Naive thymus-derived CD8-positive, alpha-beta T cell (primary cell): Measurements from ENCODE around the gene TOE1. TPM values are rescaled to one million over a fixed set of nuclear protein-coding genes. Genes with fewer than 3 reads are reported as not detected.
"Not testable (repeated sequence)": the region's sequence is repeated elsewhere in the genome, so short reads cannot be mapped to it uniquely, and the experiment has no call there.

Source experiments
- ATAC-seq, 2 donors: fragments of 150-1000 bp; cut with Tn5 transposase in 1 of 2; sonication (Bioruptor Pico), chemical (Tn5 transposase) in 1 of 2; 1 replicate in 1 of 2; 2 replicates in 1 of 2; pipeline ENCODE4 v1.10.0; 2021; ENCODE audit warnings: mild to moderate bottlenecking in 2 of 2, moderate library complexity in 2 of 2
- POLR2A ChIA-PET: fragments of 350-600 bp; sonication (Branson Sonifier 250); formaldehyde crosslinking; loops from one replicate; lab custom pipeline; 2021; ENCODE audit warnings: antibody characterized with exemption; lab: Charles Lee
- DNase-seq, 10 donors: peaks; one replicate each; pipeline versions ENCODE4 v3.0.0 to v3.0.0-alpha.2; 2020 to 2022
- H3K27ac Mint-ChIP-seq, 10 donors: one replicate each; pipeline ENCODE4 v1.8.0; 2020 to 2022; ENCODE audit warnings: mild to moderate bottlenecking in 10 of 10, mixed read lengths in 10 of 10, moderate library complexity in 4 of 10, inconsistent platforms in 1 of 10
- H3K27me3 Mint-ChIP-seq, 5 donors: one replicate each; pipeline ENCODE4 v1.8.0; 2021 to 2022; ENCODE audit warnings: mixed read lengths in 5 of 5
- H3K36me3 Mint-ChIP-seq, 3 donors: one replicate each; pipeline ENCODE4 v1.8.0; 2020 to 2022; ENCODE audit warnings: mixed read lengths in 3 of 3, mild to moderate bottlenecking in 2 of 3, inconsistent platforms in 1 of 3
- H3K4me1 Mint-ChIP-seq, 4 donors: one replicate each; pipeline ENCODE4 v1.8.0; 2021 to 2022; ENCODE audit warnings: mixed read lengths in 4 of 4
- H3K4me3 Mint-ChIP-seq, 10 donors: one replicate each; pipeline ENCODE4 v1.8.0; 2020 to 2022; ENCODE audit warnings: mild to moderate bottlenecking in 10 of 10, mixed read lengths in 10 of 10, moderate library complexity in 6 of 10, inconsistent platforms in 1 of 10
- H3K9me3 Mint-ChIP-seq, 9 donors: one replicate each; pipeline ENCODE4 v1.8.0; 2020 to 2022; ENCODE audit warnings: mixed read lengths in 9 of 9, mild to moderate bottlenecking in 3 of 9, inconsistent platforms in 1 of 9, moderate library complexity in 1 of 9
- polyA plus RNA-seq, 3 donors: library from polyadenylated mRNA; unstranded; fragments of 300-500 nt; fragmentation: Illumina TruSeq; gene quantifications; one replicate each; pipeline ENCODE4 v1.2.3, GENCODE V29; 2021
- total RNA-seq, 8 experiments: library from RNA in 2 of 8; stranded (reverse) in 2 of 8; gene quantifications; one replicate each; pipeline ENCODE4 v1.2.3 and lab custom pipeline; 2021 to 2026

TOE1 gene
- total and polyA plus RNA-seq, 5 experiments from 2014 or later = 8.2 to 24.5 (median 12.3) TPM

DNA sequence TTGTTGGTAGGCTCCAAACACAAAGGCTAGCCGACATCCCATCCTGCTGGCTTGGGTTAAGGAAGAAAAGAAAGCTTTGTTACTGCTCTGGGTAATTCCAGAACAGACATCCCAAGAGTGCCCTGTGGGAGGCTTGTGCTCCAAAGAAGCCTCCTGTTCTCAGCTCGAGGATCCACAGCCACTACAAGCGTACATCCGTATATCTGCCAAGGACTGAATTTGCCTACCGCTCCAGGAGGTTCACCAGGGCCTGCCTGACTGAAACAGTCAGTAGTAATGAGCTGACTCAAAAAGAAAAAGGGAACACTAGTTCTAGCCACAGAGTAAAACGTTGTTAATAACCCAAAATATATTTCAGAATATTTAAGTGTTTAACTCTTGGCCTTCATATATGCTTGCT lies 25.1 kb downstream of the TOE1 start:
- ATAC-seq (no peak), DNase-seq (no peak)
- POLR2A ChIA-PET = interaction anchor here (0.7 kb wide), 1 partner anchor 127 kb away, joined by 5 read pairs; no protein-coding TSS in a partner anchor
- H3K27me3 Mint-ChIP-seq = no peaks in the 10 kb centered on the region
- no peak overlapping the region for H3K27ac Mint-ChIP-seq
- no peaks in the 10 kb centered on the region for H3K9me3 Mint-ChIP-seq
- peaks cover 0 to 3% (median 2%) of the 10 kb centered on the region in 4 donors for H3K4me1 Mint-ChIP-seq
- no peaks in the 10 kb centered on the region for H3K36me3 Mint-ChIP-seq
- H3K4me3 Mint-ChIP-seq = no peak overlapping the region

DNA sequence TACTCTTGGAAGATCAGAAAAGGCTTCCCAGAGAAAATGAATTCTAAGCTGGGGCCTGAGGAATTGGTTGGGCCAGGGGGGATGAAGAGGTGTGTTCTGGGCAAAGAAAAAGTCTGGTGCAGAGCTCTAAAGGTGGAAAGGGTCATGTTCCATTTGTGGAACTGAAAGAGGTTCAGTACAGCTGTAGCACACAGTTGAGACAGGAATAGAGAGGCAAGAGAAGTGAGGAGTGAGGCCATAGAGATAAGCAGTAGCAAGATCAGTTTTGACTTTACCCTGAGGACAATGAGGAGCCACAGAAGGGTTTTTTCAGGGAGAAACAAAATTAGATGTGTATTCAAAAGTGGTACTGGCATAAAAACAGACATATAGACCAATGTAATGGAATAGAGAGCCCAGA lies 30.6 kb downstream of the TOE1 start:
- Mint-ChIP-seq H3K4me1 (peaks cover 0 to 32% (median 2%) of the 10 kb centered on the region in 4 donors), H3K9me3 (no peaks in the 10 kb centered on the region), H3K27me3 (no peaks in the 10 kb centered on the region), H3K36me3 (no peaks in the 10 kb centered on the region), H3K4me3 (no peak overlapping the region), H3K27ac (no peak overlapping the region)
- ATAC-seq = no peak
- POLR2A ChIA-PET = no interaction called here
- no peak for DNase-seq

DNA sequence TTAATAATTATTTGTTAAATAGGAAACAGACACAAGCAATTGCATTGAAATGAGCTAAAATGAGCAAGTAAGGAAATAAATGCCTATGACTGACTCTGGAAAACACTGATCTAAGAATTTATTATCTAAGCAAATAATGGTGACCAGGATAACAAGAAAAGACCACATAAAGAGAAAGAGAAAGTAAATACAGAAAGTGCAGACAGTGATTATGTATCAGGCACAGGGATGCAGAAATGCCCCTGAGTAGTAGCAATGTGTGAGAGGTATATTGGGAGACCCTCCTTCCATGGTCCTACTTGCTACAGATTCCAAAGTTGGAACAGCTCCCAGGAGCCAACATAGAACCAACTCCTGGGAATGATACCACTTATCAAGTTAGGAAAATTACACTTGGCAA lies 33.6 kb downstream of the TOE1 start:
- peak overlapping the region in 1 of 10 donors; percentile 4 for H3K27ac Mint-ChIP-seq
- POLR2A ChIA-PET = no interaction called here
- H3K4me1 Mint-ChIP-seq = peaks cover 0 to 32% (median 2%) of the 10 kb centered on the region in 4 donors
- no peak for ATAC-seq
- H3K36me3 Mint-ChIP-seq = peaks cover 0 to 2% (median 0%) of the 10 kb centered on the region in 3 donors
- H3K27me3 Mint-ChIP-seq = no peaks in the 10 kb centered on the region
- no peak for DNase-seq
- H3K9me3 Mint-ChIP-seq = no peaks in the 10 kb centered on the region
- no peak overlapping the region for H3K4me3 Mint-ChIP-seq

DNA sequence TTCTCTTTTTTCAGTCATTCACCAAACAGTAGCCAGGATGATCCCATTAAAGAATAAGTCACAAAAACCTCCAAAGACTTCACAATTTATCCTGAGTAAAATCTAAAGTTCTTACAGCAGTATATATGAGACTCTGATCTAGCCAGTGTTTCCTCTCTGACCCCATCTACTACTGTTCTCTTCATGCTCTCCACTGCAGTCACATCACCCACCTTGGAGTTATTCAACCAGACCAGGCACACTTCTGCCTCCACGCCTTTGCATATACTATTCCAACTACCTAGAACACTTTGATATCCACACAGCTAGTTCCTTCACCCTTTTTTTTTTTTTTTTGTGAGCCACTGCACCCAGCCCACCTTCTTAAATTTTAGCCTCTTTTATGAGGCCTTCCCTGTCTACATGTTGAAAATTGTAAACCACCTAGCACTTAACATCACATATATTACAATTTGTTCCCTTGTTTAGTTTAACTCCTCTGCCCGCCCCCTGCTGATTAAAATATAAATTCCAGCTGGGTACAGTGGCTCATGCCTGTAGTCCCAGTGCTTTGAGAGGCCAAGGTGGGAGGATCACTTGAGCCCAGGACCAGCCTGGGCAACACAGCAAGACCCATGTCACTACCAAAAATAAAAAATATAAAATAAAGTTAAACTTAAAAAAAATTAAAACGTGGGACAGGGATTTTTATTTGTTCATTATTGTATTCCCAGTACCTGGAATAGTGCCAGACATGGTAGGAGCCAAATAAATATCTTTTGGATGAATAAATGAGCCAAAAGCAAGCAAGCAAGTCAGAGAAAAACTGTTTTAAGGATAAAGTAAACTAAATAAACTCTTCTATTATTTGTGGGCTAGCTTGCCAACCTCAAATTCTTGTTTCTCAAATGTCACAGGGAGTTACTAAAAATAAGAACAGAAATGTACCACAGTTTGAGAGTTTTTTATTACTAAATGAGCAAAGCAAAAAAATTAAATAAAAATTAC lies 35.4 kb downstream of the TOE1 start:
- POLR2A ChIA-PET = no interaction called here
- Mint-ChIP-seq H3K4me3 (no peak overlapping the region), H3K27ac (peak overlapping the region in 4 of 10 donors; percentile 3 to 49 (median 7)), H3K36me3 (peaks cover 0 to 2% (median 0%) of the 10 kb centered on the region in 3 donors), H3K9me3 (no peaks in the 10 kb centered on the region), H3K4me1 (peaks cover 0 to 31% (median 2%) of the 10 kb centered on the region in 4 donors), H3K27me3 (no peaks in the 10 kb centered on the region)
- no peak for ATAC-seq
- no peak for DNase-seq

DNA sequence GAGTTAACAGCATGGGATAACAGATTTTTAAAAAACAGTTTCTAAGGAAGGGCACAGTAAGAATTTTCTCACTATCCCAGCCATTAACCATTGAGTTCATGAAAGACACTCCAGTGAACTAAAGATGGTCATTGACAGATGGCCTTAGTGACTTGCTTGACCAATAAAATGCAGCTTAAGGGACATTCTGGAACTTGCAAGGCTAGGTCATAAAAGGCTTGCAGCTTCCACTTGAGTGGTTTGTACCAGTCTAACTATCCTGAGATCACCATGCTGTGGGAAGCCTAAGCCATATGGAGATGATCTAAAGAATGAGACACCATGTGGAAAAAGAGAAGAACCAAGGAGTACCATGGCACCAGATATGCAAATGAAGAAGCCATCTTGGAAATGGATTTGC lies 38.2 kb downstream of the TOE1 start:
- Mint-ChIP-seq H3K9me3 (no peaks in the 10 kb centered on the region), H3K4me1 (peaks cover 0 to 19% (median 2%) of the 10 kb centered on the region in 4 donors), H3K36me3 (peaks cover 0 to 2% (median 0%) of the 10 kb centered on the region in 3 donors), H3K4me3 (no peak overlapping the region), H3K27me3 (no peaks in the 10 kb centered on the region), H3K27ac (no peak overlapping the region)
- POLR2A ChIA-PET = no interaction called here
- ATAC-seq (no peak), DNase-seq (no peak)

DNA sequence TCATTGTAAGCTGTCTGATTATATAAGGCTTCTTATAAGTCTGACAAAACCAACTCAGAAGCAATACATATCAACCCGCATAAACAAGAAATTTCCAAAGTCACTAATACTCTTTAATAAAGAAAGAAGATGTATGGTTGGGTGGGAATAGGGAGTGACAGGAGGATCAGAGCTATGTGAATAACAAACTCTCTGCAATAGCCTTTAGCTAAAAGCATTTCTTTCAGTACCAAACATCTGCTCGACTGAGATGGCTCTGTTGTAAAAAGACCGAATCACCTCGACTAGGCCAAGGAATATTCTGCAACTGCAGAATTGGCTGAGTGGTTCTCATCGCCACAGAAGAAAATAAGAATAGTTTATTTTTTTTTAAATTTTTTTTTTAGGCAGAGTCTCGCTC lies 39.6 kb downstream of the TOE1 start:
- DNase-seq (no peak), ATAC-seq (no peak)
- POLR2A ChIA-PET = no interaction called here
- peaks cover 0 to 9% (median 1%) of the 10 kb centered on the region in 4 donors for H3K4me1 Mint-ChIP-seq
- H3K9me3 Mint-ChIP-seq = no peaks in the 10 kb centered on the region
- H3K27me3 Mint-ChIP-seq = no peaks in the 10 kb centered on the region
- no peak overlapping the region for H3K4me3 Mint-ChIP-seq
- H3K27ac Mint-ChIP-seq = no peak overlapping the region
- H3K36me3 Mint-ChIP-seq = peaks cover 0 to 4% (median 2%) of the 10 kb centered on the region in 3 donors

DNA sequence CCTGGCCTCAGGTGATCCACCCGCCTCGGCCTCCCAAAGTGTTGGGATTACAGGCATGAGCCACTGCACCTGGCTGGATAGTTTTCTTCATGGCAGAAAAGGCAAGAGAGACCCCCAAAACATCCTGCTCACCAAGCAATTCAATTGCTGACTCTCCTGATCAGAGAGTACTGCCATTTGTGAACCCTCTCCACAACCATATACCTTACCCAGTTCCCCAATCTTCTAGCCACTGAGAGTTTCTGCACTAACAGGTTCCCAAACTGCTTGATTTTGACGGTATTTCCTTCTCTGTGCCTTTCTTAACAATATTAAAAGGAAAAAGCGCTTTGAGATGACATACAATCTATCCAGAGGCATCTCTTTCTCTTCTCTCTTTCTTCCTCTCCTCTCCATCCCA lies 40.2 kb downstream of the TOE1 start:
- Mint-ChIP-seq H3K36me3 (peaks cover 0 to 8% (median 2%) of the 10 kb centered on the region in 3 donors), H3K27me3 (no peaks in the 10 kb centered on the region), H3K4me1 (peaks cover 0 to 3% (median 1%) of the 10 kb centered on the region in 4 donors), H3K9me3 (no peaks in the 10 kb centered on the region), H3K27ac (no peak overlapping the region), H3K4me3 (no peak overlapping the region)
- ATAC-seq (no peak), DNase-seq (no peak)
- POLR2A ChIA-PET = no interaction called here

DNA sequence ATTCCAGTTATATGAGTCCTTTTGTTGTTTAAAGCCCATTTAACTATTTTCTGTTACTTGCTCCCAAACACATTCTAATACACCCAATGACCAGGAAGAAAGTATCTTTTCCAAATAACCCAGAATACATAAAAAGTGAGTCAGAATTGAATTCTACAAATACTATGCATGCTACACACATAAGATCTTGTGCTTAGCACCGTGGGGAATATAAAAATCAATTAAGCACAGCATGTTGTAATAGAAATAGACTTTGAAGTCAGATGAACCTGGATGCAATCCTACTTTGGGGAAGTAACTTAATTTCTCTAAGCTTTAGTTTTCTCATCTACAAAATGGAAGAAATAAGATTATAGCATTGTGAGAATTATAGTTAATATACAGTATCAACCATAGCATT lies 40.8 kb downstream of the TOE1 start:
- H3K27ac Mint-ChIP-seq = no peak overlapping the region
- DNase-seq (no peak), ATAC-seq (no peak)
- H3K4me1 Mint-ChIP-seq = no peaks in the 10 kb centered on the region
- no peaks in the 10 kb centered on the region for H3K27me3 Mint-ChIP-seq
- H3K4me3 Mint-ChIP-seq = no peak overlapping the region
- POLR2A ChIA-PET = no interaction called here
- H3K36me3 Mint-ChIP-seq = peaks cover 0 to 10% (median 2%) of the 10 kb centered on the region in 3 donors
- H3K9me3 Mint-ChIP-seq = no peaks in the 10 kb centered on the region

DNA sequence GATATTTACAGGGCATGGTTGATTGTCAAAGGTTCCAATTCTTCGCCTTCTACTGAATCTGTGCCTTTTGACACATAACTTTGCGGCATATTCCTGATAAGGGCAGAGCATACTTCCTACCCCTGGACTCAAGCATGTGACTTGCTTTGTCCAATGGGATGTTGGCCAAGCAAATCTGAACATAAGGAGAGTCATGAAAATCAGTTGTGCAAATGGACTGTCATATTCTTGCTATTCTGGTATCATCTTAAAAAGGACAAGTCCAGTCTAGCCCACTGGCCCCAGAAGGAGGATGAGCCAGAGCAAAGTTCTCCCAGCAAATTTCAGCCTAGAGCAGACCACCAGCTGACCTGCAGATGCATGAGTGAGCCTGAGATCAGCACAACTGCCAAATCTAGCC lies 41.3 kb downstream of the TOE1 start:
- Mint-ChIP-seq H3K27me3 (no peaks in the 10 kb centered on the region), H3K36me3 (peaks cover 0 to 10% (median 2%) of the 10 kb centered on the region in 3 donors)

DNA sequence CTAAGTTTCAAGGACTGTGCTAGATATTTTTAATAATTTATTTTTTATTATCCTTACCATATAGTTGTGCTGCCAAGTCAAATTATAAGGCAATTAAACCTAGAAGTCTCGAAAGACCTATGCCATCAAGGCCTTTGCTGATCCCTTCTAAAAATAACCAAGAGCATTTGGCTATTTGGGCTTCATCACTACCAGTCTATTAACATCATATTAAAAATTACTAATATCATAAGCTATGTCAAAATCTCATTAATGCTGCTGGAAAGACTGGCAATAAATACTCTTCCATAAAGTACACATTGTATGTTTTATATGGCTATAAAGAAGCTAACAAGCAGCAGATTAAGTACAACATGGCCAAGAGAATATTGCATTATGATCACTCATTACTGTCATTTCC lies 43.2 kb downstream of the TOE1 start:
- no peaks in the 10 kb centered on the region for H3K27me3 Mint-ChIP-seq
- no peaks in the 10 kb centered on the region for H3K9me3 Mint-ChIP-seq
- POLR2A ChIA-PET = interaction anchor here (0.6 kb wide), 1 partner anchor 11 kb away, joined by 3 read pairs; no protein-coding TSS in a partner anchor
- DNase-seq (no peak), ATAC-seq (no peak)
- no peaks in the 10 kb centered on the region for H3K4me1 Mint-ChIP-seq
- peaks cover 0 to 10% (median 0%) of the 10 kb centered on the region in 3 donors for H3K36me3 Mint-ChIP-seq
- no peak overlapping the region for H3K4me3 Mint-ChIP-seq
- no peak overlapping the region for H3K27ac Mint-ChIP-seq

More for the DNA sequence above, 41.3 kb downstream of the TOE1 start:
- H3K4me1 Mint-ChIP-seq = no peaks in the 10 kb centered on the region
- POLR2A ChIA-PET = interaction anchor here (0.6 kb wide), 1 partner anchor 149 kb away, joined by 3 read pairs; no protein-coding TSS in a partner anchor
- ATAC-seq (no peak), DNase-seq (no peak)
- H3K4me3 Mint-ChIP-seq = no peak overlapping the region
- H3K9me3 Mint-ChIP-seq = no peaks in the 10 kb centered on the region
- H3K27ac Mint-ChIP-seq = no peak overlapping the region

DNA sequence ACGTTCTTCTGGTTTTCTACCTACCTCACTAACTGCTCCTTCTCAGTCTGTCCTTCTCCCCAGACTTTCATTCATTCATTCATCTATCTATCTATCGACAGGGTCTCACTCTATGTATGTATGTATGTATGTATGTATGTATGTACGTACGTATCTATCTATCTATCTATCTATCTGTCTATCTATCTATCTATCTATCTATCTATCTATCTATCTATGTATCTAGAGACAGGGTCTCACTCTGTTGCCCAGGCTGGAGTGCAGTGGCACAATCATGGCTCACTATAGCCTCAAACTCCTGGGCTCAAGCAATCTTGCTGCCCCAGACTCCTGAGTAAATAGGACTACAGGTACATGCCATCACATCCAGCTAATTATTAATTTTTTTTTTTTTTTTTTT lies 44.2 kb downstream of the TOE1 start:
- H3K27me3 Mint-ChIP-seq, H3K36me3 Mint-ChIP-seq, H3K9me3 Mint-ChIP-seq, DNase-seq, H3K4me1 Mint-ChIP-seq, ATAC-seq, H3K4me3 Mint-ChIP-seq, POLR2A ChIA-PET: not testable (repeated sequence)
- H3K27ac Mint-ChIP-seq = peak overlapping the region in 1 of 10 donors; percentile 16

DNA sequence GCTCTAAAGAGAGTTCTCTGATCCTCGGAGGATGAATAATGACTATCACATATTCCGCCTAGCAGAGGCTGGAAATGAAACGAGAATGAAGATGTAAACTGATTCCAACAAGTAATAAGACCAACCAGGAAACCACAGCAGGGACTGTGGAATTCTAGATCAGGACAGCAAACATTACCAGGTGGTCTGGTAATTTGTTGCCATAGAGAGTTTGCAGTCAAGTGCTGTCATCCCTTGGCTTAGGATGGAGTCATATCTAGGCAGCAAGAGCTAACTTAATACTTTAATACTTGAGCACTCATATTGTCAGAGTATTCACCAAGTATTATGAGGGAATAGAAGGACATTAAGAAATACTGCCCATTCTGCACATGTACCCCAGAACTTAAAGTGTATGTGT lies 45.3 kb downstream of the TOE1 start:
- Mint-ChIP-seq H3K9me3 (no peaks in the 10 kb centered on the region), H3K27ac (no peak overlapping the region), H3K4me1 (no peaks in the 10 kb centered on the region), H3K27me3 (no peaks in the 10 kb centered on the region), H3K36me3 (peaks cover 0 to 10% (median 0%) of the 10 kb centered on the region in 3 donors), H3K4me3 (no peak overlapping the region)
- ATAC-seq (no peak), DNase-seq (no peak)
- POLR2A ChIA-PET = no interaction called here

DNA sequence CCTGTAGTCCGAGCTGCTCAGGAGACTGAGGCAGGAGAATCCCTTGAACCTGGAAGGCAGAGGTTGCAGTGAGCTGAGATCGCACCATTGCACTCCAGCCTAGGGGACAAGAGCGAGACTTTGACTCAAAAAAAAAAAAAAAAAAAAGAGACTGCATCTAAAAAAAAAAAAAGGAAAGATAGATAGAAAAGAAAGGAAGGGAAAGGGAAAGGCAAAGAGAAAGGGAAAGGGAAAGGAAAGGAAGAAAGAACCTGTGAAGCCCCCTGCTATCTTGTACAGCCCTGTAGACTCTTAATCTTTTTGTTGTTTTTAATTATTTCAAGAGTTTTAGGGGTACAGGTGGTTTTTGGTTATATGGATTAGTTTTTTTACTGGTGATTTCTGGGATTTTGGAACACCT lies 46.2 kb downstream of the TOE1 start:
- no peak for ATAC-seq
- Mint-ChIP-seq H3K36me3 (peaks cover 0 to 10% (median 0%) of the 10 kb centered on the region in 3 donors), H3K4me1 (no peaks in the 10 kb centered on the region)

More for the DNA sequence above, 46.2 kb downstream of the TOE1 start:
- Mint-ChIP-seq H3K9me3 (no peaks in the 10 kb centered on the region), H3K4me3 (no peak overlapping the region), H3K27ac (no peak overlapping the region), H3K27me3 (no peaks in the 10 kb centered on the region)
- no peak for DNase-seq
- POLR2A ChIA-PET = no interaction called here
